Prostate gland (tissue), 2 donors: ENCODE measurements around the gene HYOU1. TPM values are rescaled to one million over a fixed set of nuclear protein-coding genes. Genes with fewer than 3 reads are reported as not detected.

Experiments used
- DNase-seq: peaks from one replicate; pipeline ENCODE4 v3.0.0-alpha.2; 2019; ENCODE audit warnings: low spot score
- H3K27ac ChIP-seq, 2 donors: fragments of 200-600 bp; sonication (generic); 2 replicates each; pipeline ENCODE4 v1.5.1; 2017 to 2019
- H3K27me3 ChIP-seq: fragments of 200-600 bp; sonication (generic); replicated peaks from 2 replicates; pipeline ENCODE4 v1.5.1; 2019; ENCODE audit not compliant: insufficient read depth
- H3K36me3 ChIP-seq, 2 donors: fragments of 200-600 bp; sonication (generic); 1 replicate in 1 of 2; 2 replicates in 1 of 2; pipeline versions ENCODE4 v1.5.1 to v1.8.1; 2017 to 2019
- H3K4me1 ChIP-seq: fragments of 200-600 bp; sonication (generic); replicated peaks from 2 replicates; pipeline ENCODE4 v1.5.1; 2019
- H3K4me3 ChIP-seq, 2 donors: fragments of 200-600 bp; sonication (generic); 2 replicates each; pipeline ENCODE4 v1.5.1; 2017 to 2019
- H3K9me3 ChIP-seq: fragments of 200-600 bp; sonication (generic); 2 replicates; pipeline ENCODE4 v1.5.1; 2017
- POLR2A ChIP-seq: fragments of 450-650 bp; IDR thresholded peaks from one replicate; pipeline ENCODE4 v1.6.1; 2016; ENCODE audit warnings: antibody characterized with exemption, mild to moderate bottlenecking
- POLR2AphosphoS5 ChIP-seq: sonication (generic); formaldehyde crosslinking; IDR thresholded peaks from one replicate; pipeline ENCODE4 v1.6.1; 2017; ENCODE audit warnings: antibody characterized with exemption
- WGBS: methylation state at CpG from one replicate; pipeline ENCODE4 v1.1.5; 2018; 5-methylcytosine and 5-hydroxymethylcytosine counted together
- intact Hi-C: fragments of 100-400 bp; cut with DNase I; formaldehyde crosslinking; loops from one replicate; pipeline ENCODE4 v1.14.2; 2022
- total RNA-seq, 2 donors: library from RNA; depleted of rRNA; stranded (reverse); fragments of >200 nt; gene quantifications; one replicate each; pipeline ENCODE4 v1.1.0, GENCODE V29; 2016
- TF ChIP-seq, protein P1 (sequence below), 4 experiments: fragments of 200-600 bp in 2 of 4; fragments of 450-650 bp in 2 of 4; sonication (generic) in 2 of 4; IDR thresholded peaks; 1 replicate in 3 of 4; 2 replicates in 1 of 4; pipeline ENCODE4 v1.5.1; 2016 to 2019; ENCODE audit warnings: antibody characterized with exemption in 4 of 4, mild to moderate bottlenecking in 2 of 4, moderate library complexity in 2 of 4

Gene HYOU1
- total RNA-seq, 2 donors from 2014 or later: 115 to 149 TPM

DNA sequence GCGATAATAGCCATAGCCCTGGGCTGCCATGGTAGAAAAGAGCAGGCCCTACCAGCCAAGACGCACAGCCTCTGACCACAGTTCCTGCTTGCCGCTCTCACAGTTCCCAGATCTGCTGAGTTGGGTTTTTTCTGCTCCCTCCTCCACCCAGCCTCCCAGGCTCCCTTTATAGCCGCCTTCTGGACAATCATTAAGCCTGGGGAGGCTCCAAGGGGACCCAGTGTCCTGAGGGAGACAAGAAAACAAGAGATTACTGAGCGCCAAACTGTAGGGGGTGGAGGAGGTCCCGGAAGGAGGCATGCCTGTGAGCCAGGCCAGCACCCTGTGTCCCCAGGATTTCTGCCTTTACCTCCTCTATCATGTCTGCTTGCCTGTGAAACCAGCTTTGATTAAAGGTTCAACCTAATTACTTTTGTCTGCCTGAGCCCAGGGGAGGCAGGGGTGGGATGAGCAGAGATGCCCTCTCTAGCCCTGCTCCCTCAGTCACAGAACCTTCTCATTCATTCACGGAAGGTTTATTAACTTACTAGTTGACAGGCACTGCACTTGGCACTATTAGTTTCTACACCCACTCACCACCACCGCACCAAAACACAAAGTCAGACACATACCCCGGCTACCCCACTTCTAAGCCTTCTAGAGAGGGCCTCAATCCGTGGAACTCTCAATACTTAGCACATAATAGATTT is 27.5 kb downstream of the HYOU1 start:
- peak overlapping the region; percentile 91 to 93 for H3K27ac ChIP-seq
- TF ChIP-seq, protein P1, sequence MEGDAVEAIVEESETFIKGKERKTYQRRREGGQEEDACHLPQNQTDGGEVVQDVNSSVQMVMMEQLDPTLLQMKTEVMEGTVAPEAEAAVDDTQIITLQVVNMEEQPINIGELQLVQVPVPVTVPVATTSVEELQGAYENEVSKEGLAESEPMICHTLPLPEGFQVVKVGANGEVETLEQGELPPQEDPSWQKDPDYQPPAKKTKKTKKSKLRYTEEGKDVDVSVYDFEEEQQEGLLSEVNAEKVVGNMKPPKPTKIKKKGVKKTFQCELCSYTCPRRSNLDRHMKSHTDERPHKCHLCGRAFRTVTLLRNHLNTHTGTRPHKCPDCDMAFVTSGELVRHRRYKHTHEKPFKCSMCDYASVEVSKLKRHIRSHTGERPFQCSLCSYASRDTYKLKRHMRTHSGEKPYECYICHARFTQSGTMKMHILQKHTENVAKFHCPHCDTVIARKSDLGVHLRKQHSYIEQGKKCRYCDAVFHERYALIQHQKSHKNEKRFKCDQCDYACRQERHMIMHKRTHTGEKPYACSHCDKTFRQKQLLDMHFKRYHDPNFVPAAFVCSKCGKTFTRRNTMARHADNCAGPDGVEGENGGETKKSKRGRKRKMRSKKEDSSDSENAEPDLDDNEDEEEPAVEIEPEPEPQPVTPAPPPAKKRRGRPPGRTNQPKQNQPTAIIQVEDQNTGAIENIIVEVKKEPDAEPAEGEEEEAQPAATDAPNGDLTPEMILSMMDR (IDR thresholded peaks at IDR 0.05): peak in 1 of 4 experiments; percentile 4
- peak; percentile 75 for TF ChIP-seq POLR2AphosphoS5
- TF ChIP-seq POLR2A: no peak
- H3K4me1 ChIP-seq: peaks cover 17% of the 10 kb centered on the region
- H3K36me3 ChIP-seq: no peaks in the 10 kb centered on the region
- 45% methylated on average over 10 of the region's 10 CpGs for WGBS
- H3K27me3 ChIP-seq: no peaks in the 10 kb centered on the region
- peak overlapping the region; percentile 68 to 75 for H3K4me3 ChIP-seq
- no peaks in the 10 kb centered on the region for H3K9me3 ChIP-seq
- peak; percentile 48 for DNase-seq
- intact Hi-C loops: no loop called here

DNA sequence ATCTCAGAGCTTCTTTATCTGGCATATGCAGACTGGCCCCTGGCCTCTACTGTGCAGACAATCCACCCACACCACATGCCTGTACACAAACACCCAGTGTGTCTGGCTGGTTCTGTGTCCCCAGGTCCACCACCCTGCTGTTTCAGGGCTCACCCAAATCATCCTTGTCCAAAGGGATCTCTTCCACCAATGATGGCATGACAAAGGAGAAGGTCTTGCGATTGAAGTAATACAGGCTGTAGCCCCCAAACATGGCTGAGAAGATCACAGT is 28.0 kb downstream of the HYOU1 start:
- DNase-seq: no peak
- Histone ChIP-seq H3K4me3 (peak overlapping the region in 1 of 2 donors; percentile 75), H3K9me3 (no peaks in the 10 kb centered on the region), H3K27me3 (no peaks in the 10 kb centered on the region), H3K27ac (peak overlapping the region; percentile 91 to 93), H3K4me1 (peaks cover 17% of the 10 kb centered on the region), H3K36me3 (no peaks in the 10 kb centered on the region)
- intact Hi-C loops: no loop called here
- WGBS: 80% methylated on average over 1 of the region's 1 CpG
- TF ChIP-seq, protein P1 (IDR thresholded peaks at IDR 0.05): no peak
- TF ChIP-seq POLR2A: no peak
- no peak for TF ChIP-seq POLR2AphosphoS5

DNA sequence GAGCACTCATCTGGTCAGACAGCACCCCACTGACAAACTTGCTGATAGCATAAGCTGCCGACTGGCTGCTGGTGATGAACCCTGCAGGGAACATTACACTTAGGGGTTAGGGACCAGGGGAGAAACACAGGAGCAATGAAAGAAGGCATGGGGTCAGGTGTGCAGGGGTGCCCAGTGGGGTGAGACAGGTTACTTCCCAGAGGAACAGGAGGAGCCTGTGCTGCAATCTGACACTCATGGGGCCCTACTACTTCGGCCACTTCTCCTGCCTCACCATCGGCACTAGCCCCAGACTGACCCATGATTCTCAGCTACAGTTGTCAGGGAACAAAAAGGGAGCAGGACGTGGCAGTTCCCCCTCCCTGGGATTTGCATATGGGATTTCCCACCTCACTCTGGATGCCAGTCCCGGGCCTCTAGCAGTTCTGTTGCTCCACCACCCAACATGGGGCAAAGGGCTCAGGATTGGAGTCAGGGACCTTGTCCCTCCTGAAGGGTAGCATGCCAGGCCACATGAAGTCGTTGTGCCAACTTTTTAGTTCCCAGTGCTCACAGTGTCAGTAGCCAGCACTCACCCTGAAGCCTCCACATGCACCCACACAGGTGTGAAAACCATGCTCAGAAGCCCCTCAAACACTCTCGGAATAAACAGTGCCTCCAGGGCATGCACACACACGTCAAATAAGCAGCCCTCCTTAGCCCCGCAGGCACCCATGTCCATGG is 28.5 kb downstream of the HYOU1 start:
- intact Hi-C loops: no loop called here
- peak overlapping the region in 1 of 2 donors; percentile 75 for H3K4me3 ChIP-seq
- H3K36me3 ChIP-seq: no peaks in the 10 kb centered on the region
- no peak for DNase-seq
- no peak for TF ChIP-seq POLR2A
- TF ChIP-seq, protein P1 (IDR thresholded peaks at IDR 0.05): no peak
- TF ChIP-seq POLR2AphosphoS5: no peak
- H3K9me3 ChIP-seq: no peaks in the 10 kb centered on the region
- WGBS: 61% methylated on average over 9 of the region's 9 CpGs
- peaks cover 18% of the 10 kb centered on the region for H3K4me1 ChIP-seq
- peak overlapping the region; percentile 91 to 93 for H3K27ac ChIP-seq
- H3K27me3 ChIP-seq: no peaks in the 10 kb centered on the region

DNA sequence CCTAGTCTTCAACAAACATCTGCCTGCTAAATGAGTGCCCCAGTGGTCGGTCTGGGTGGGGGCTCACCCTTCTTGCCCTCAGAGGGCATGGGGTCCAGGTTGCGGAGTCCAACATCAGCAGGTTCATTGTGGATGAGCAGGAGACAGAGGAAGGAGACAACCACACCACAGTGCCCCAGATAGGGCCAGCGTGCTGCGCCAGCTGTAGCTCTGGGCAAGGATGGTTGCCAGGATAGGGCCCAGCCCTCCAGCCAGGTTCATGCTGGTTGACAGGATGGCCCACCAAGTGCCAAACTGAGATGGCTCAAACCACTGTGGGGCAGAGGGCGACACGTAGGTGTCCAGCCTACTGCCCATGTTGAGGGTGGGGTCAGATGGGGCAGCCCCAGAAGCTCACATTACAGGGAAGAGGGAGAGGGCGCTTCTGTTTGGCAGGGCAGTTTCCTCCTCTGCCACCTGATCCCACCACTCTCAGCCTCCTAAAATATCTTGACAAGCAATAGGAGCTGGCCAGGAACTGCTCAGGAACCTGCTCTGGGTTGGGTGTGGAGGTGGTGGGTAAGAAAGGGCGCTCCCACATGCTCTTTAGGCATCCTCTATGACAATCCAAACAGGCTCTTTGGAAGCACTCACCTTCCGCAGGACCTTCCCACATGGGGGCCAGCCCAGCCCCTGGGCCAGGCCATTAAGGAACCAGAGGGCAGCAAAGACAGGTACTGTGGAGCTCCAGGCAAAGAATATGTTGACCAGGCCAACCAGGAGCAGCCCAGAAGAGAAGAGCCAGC is 29.3 kb downstream of the HYOU1 start:
- no peaks in the 10 kb centered on the region for H3K9me3 ChIP-seq
- H3K36me3 ChIP-seq: no peaks in the 10 kb centered on the region
- no peak overlapping the region for H3K4me3 ChIP-seq
- no peak for DNase-seq
- peaks cover 23% of the 10 kb centered on the region for H3K4me1 ChIP-seq
- H3K27me3 ChIP-seq: no peaks in the 10 kb centered on the region
- H3K27ac ChIP-seq: peak overlapping the region in 1 of 2 donors; percentile 93
- TF ChIP-seq POLR2AphosphoS5 (no peak), POLR2A (no peak)
- TF ChIP-seq, protein P1 (IDR thresholded peaks at IDR 0.05): no peak
- intact Hi-C loops: no loop called here
- WGBS: 93% methylated on average over 9 of the region's 9 CpGs
